ENCODE data around the gene CDC37. TPM values are rescaled to one million over a fixed set of nuclear protein-coding genes. Genes with fewer than 3 reads are reported as not detected.
A peak's percentile ranks its signal among the peaks of the same experiment; 100 is the strongest.

The CDC37 gene
- total and polyA plus RNA-seq, 2 of the 4 experiments (the other 2 are of a cell fraction): 209 to 650 TPM

DNA sequence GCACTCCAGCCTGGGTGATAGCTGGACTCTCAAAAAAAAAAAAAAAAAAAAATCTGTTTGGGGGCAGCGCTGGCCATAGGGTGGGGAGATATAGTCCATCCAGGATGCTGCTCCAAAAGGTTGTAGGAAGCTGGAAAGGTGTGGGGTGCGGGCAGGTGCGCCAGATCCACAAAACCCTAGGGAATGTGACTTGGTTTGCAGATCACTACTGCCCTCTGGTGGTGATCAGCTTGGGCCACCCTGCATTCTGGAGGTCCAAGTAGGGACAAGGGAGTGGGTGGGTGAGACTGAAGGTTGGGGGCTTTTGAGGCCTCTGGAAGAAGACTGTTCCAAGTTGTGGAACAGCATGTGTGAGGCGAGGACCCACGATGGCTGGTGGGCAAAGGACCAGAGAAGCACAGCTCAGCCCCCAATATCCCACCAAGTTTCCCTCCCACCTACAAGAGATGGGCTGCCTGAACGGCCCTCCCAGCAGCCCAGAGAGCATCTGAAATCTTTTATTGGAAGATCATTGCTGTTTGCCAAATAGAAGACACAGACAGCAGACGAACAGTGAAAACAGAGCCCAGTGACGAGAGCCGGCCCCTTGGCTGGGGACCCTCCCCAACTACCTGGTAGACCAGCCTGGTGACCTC lies 12.6 kb downstream of the CDC37 start:
- intact Hi-C loops (cut with micrococcal nuclease) (no loop called here), in situ Hi-C loops (cut with MboI; ENCODE audit: low sequenced_read_pairs) (no loop called here), dilution Hi-C loops (cut with HindIII; ENCODE audit: low sequenced_read_pairs, unreplicated experiment) (no loop called here)
- no peaks in the 10 kb centered on the region for H3K27me3 ChIP-seq (ENCODE audit: control insufficient read depth, insufficient read depth, low read length)
- H3K4me1 ChIP-seq (ENCODE audit: control insufficient read depth, insufficient read depth, low read length): no peaks in the 10 kb centered on the region
- POLR2A ChIA-PET (ENCODE audit: unreplicated experiment): no interaction called here
- ATAC-seq (ENCODE audit: low read depth) (peak; percentile 71), DNase-seq (peak; percentile 71)
- H3K4ac ChIP-seq (ENCODE audit: low read depth, low read length): no peak overlapping the region
- no peak overlapping the region for H2BK5ac ChIP-seq (ENCODE audit: low read depth, low read length, poor library complexity, severe bottlenecking)
- H2BK120ac ChIP-seq (ENCODE audit: low read depth, low read length): no peak overlapping the region
- no peak overlapping the region for H2AK5ac ChIP-seq (ENCODE audit: low read depth, low read length)
- H3K14ac ChIP-seq (replicated peaks; ENCODE audit: low read depth, low read length): no peak overlapping the region
- no TSS peak for BruUV-seq (replicated peaks)
- CTCF ChIA-PET: interaction anchor here (0.6 to 1.0 kb wide), 7 partner anchors 10 to 132 kb away, joined by 3 to 6 read pairs (median 4); partner anchors contain the start of gene TYK2
- H4K5ac ChIP-seq (ENCODE audit: low read depth, low read length): no peak overlapping the region
- H2BK20ac ChIP-seq (ENCODE audit: low read depth, low read length): no peak overlapping the region
- H3K23ac ChIP-seq (ENCODE audit: low read depth, low read length): no peak overlapping the region
- no peak overlapping the region for H4K91ac ChIP-seq (ENCODE audit: insufficient read depth, low read depth, low read length)
- H3K18ac ChIP-seq (ENCODE audit: low read depth, low read length): no peak overlapping the region
- H3K9me1 ChIP-seq (ENCODE audit: insufficient read depth, low read length): no peaks in the 10 kb centered on the region
- no peak overlapping the region for H2AFZ ChIP-seq (replicated peaks; ENCODE audit: low read length, poor library complexity)
- peak overlapping the region; percentile 63 for H2AK9ac ChIP-seq (replicated peaks; ENCODE audit: low read depth, low read length, poor library complexity)
- no peak overlapping the region for H3K4me2 ChIP-seq (ENCODE audit: low read depth, low read length)
- H3K27ac ChIP-seq (ENCODE audit: insufficient read depth, low read length): no peak overlapping the region
- no peak overlapping the region for H3K9ac ChIP-seq (ENCODE audit: low read depth, low read length)
- 17% methylated on average over 3 of the region's 9 CpGs; no CpG with 5 or more reads in 1 of the 2 experiments for WGBS, 2 experiments (ENCODE audit: extremely low coverage in 2 of 2, insufficient read length in 1 of 2)
- H3K36me3 ChIP-seq (ENCODE audit: control insufficient read depth, insufficient read depth, low read length): peaks cover 35% of the 10 kb centered on the region
- no peak overlapping the region for H3K4me3 ChIP-seq (ENCODE audit: insufficient read depth, low read depth, low read length)
- peaks cover 18% of the 10 kb centered on the region for H4K20me1 ChIP-seq (ENCODE audit: insufficient read depth, low read length)
- H3K56ac ChIP-seq (ENCODE audit: extremely low read depth, insufficient read depth, low read length): no peak overlapping the region
- H4K8ac ChIP-seq (ENCODE audit: low read depth in 2 of 2, low read length in 2 of 2): no peak overlapping the region
- no peak overlapping the region for H2BK15ac ChIP-seq (ENCODE audit: low read depth, low read length)
- peaks cover under 1 to 3% of the 10 kb centered on the region in 2 experiments; a peak in 1 of 4 replicates for H3K79me1 ChIP-seq (ENCODE audit: low read depth in 1 of 2, low read length in 2 of 2)
- no peaks in the 10 kb centered on the region for H3K9me3 ChIP-seq (ENCODE audit: control insufficient read depth, insufficient read depth, low read length)
- no peak for TF ChIP-seq USF2 (IDR thresholded peaks at IDR 0.05; ENCODE audit: low read depth, low read length)
- peak; percentile 67 for TF ChIP-seq SMC3 (IDR thresholded peaks at IDR 0.05; ENCODE audit: low read depth, low read length)
- peak; percentile 79 for TF ChIP-seq CTCF (conservative IDR thresholded peaks at IDR 0.05; ENCODE audit: low read depth, low read length)
- TF ChIP-seq RAD21 (IDR thresholded peaks at IDR 0.05; ENCODE audit: low read length): peak; percentile 61

Measured in IMR-90 (cell line).